ENCODE data around the gene NEU2.

DNA sequence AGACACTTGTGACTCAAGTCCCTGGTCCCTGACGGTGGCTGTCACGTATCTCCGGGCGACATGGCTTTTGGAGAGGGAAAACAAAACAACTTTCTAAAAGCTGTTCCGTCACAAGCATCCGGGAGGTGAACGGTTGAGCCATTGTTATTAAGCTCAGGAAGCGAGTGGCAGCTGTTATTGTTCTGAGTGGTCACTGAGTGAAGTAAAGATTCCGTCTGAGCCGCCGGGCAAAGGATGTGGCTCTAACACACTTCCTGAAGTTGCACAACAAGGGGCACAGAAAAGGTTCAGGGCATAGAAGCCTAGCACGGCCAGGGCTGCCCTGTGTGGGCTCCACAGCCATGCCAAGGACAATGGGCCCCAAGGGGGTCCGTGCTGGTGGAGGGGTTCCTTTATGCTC, 52.0 kb downstream of the NEU2 start:
- TF ChIP-seq CTCF (conservative IDR thresholded peaks at IDR 0.05; ENCODE audit: low read depth, low read length) (no peak), EZH2 (IDR thresholded peaks at IDR 0.05; ENCODE audit: borderline replicate concordance, low read depth, low read length, poor library complexity, severe bottlenecking) (no peak)
